Activated CD8-positive, alpha-beta memory T cell treated with anti-CD3 and anti-CD28 coated beads for 4 hours (primary cell): Measurements from ENCODE around the gene MTCH1.

Experiments used
- DNase-seq, 2 donors: peaks; one replicate each; pipeline ENCODE4 v3.0.0-alpha.2; 2020; ENCODE audit warnings: low read depth in 2 of 2

MTCH1 gene

GRCh38 chr6:36970892-36971842 is 14.8 kb downstream of the MTCH1 start:
- no peak for DNase-seq

- DNase-seq = no peak
These were observed 15.8 kb downstream of the MTCH1 start for GRCh38 chr6:36969988-36970891.

DNA sequence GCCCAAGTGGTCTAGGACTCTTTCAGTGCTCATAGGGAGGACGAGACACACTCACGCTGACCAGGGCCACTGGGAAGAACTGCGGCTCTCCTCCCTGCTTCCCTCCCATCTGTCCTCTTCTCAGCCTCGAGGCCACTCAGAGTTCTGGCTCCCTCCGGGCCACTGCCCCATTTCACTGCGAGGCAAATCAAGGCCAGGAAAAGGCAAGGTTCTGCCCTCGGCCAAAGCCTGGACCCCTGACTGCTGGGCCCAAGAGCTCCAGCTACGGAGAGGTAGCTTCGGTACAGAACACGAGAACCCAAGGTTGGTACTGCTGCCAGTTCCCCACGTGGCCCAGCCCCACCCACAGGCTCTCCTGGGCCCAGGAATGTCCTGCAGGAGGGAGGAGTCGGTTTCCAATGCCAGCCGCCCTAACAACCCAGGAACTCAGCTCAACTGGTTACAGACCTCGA is 16.7 kb downstream of the MTCH1 start:
- no peak for DNase-seq

- DNase-seq = no peak
These were observed 17.6 kb downstream of the MTCH1 start for GRCh38 chr6:36968266-36968977.

- no peak for DNase-seq
These were observed 18.2 kb downstream of the MTCH1 start for GRCh38 chr6:36967757-36968156.

DNA sequence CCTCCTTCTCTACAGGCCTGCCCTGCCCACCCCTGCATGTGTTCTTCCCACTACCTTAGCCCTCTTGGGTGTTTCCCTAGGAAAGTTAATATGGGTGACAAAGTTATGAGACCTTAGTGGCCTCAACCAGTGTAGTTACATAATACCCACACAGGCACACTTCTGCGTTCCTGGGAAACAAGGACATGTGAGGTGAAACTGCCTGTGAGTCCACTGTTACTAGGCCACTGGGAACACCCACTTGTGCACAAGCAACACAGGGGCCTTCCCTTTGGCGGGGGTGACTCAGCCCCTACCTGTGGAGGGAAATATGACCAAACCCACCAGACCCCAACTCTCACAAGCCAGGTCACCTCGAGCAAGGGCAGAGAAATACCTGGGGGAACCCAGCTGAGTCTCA is 18.7 kb downstream of the MTCH1 start:
- DNase-seq = no peak

GRCh38 chr6:36964908-36965307 is 21.1 kb downstream of the MTCH1 start:
- no peak for DNase-seq

GRCh38 chr6:36964349-36964748 is 21.6 kb downstream of the MTCH1 start:
- DNase-seq = no peak

- no peak for DNase-seq
These were observed 22.3 kb downstream of the MTCH1 start for GRCh38 chr6:36963451-36964290.

DNA sequence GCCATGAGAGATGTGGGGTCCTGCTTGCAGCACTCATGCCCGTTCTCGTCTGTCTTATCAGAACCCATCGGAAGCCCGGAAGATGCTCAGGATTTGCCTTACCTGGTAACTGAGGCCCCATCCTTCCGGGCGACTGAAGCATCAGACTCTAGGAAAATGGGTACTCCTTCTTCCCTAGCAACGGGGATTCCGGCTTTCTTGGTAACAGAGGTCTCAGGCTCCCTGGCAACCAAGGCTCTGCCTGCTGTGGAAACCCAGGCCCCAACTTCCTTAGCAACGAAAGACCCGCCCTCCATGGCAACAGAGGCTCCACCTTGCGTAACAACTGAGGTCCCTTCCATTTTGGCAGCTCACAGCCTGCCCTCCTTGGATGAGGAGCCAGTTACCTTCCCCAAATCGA is 23.1 kb downstream of the MTCH1 start:
- peak; percentile 32 to 35 for DNase-seq

- DNase-seq = no peak
These were observed 24.3 kb downstream of the MTCH1 start for GRCh38 chr6:36961441-36962435.

GRCh38 chr6:36959555-36960250 is 26.3 kb downstream of the MTCH1 start:
- DNase-seq = no peak

GRCh38 chr6:36958775-36959554 is 27.0 kb downstream of the MTCH1 start:
- no peak for DNase-seq

DNA sequence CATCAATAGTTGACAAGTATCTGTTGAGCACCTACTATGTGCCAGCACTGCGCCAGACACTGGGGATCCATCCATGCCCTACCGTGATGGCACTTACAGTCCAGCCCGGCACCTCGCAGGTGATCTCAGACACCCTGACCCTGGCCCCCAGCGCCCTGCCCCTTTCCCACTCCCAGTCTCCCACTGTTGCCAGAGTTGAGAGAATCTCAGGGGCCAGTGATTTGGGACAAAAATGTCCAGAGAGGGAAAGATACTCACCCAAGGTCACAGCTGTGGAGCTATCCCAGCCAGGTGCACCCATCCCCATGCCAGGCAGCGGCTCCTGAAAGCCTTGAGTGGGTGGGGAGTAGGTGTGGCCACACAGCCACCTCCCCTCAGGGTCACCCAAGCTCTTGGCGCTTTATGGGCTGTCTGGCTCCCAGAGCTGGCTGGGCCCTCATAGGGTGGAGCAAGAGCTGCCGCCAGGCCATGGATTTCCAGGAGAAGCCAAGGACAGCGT is 28.2 kb downstream of the MTCH1 start:
- no peak for DNase-seq

GRCh38 chr6:36956446-36956820 is 29.6 kb downstream of the MTCH1 start:
- no peak for DNase-seq

DNA sequence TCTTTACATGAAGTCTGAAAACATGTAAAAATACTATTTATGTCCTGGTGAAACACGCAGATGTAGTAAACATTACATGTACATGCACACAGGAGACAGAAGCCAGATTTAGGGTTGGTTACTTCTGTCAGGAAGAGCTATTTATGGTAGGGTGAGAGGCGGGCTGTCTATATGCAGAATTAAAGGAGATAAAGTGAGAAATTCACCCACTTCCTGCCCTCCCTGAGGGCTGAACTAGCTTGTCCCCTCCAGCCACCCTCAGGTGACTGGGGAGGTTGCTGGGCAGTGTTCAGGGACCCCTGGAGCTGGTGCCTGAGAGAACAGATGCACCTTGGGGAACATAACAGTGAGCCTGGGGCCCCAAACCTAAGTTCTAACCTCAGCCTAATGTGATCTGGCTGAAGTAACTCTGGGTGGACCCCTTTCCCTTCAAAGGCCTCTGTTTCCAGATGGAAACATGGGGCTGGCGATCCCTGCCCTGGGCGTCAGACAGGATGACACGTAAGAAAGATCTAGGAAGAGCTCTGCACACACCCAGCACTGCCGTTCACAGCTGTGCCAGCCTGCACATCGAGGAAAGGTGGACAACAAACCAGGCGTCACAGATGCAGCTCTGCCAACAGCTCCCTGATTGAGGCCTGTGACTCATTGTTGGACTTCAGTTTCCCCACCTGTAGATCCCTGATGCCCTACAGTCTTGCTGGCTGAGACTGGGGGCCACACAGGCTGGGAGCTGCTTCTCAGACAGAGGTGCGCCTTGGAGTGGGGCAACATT is 30.1 kb downstream of the MTCH1 start:
- no peak for DNase-seq

DNA sequence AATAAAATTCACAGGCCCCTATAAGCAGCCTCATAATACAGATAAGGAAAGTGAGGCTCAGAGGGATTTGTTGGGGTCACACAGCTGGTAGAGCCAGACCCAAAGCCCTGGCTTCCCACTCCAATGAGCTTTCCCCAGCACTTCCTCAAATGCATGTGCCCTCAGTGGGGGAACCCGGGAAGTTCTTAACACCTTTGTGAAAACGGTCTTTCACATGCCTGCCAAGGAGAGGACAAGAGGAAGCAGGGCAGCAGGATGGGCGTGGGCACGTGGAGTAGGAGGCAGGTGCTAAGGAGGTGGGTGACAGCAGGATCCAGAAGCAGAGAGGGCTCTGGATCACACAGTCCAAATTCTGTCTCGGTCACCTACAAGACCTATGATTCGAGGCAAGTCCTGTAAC is 30.9 kb downstream of the MTCH1 start:
- DNase-seq = no peak
